Parathyroid adenoma (tissue), 2 donors: ENCODE results near the gene PRDM2.
A peak's percentile ranks its signal among the peaks of the same experiment; 100 is the strongest.

Experiments used
- H2AFZ ChIP-seq: fragments of 300-600 bp; sonication (generic); one replicate; pipeline ENCODE4 v1.7.0; 2017; ENCODE audit warnings: antibody characterized with exemption, mild to moderate bottlenecking
- H3K27ac ChIP-seq: fragments of 300-600 bp; sonication (generic); one replicate; pipeline ENCODE4 v1.7.0; 2017
- H3K27me3 ChIP-seq: fragments of 300-600 bp; sonication (generic); one replicate; pipeline ENCODE4 v1.7.0; 2017; ENCODE audit warnings: low read length; ENCODE audit not compliant: control insufficient read depth, insufficient read depth
- H3K36me3 ChIP-seq: fragments of 300-600 bp; sonication (generic); one replicate; pipeline ENCODE4 v1.7.0; 2017; ENCODE audit warnings: low read length; ENCODE audit not compliant: control insufficient read depth, insufficient read depth
- H3K4me1 ChIP-seq: fragments of 300-600 bp; sonication (generic); one replicate; pipeline ENCODE4 v1.7.0; 2017; ENCODE audit warnings: control low read depth
- H3K4me2 ChIP-seq: fragments of 300-600 bp; sonication (generic); one replicate; pipeline ENCODE4 v1.7.0; 2017; ENCODE audit warnings: low read length
- H3K4me3 ChIP-seq: fragments of 300-600 bp; sonication (generic); one replicate; pipeline ENCODE4 v1.7.0; 2017; ENCODE audit warnings: low read depth, low read length
- H3K79me2 ChIP-seq: fragments of 300-600 bp; sonication (generic); one replicate; pipeline ENCODE4 v1.7.0; 2017; ENCODE audit warnings: control low read depth
- H3K9ac ChIP-seq: fragments of 300-600 bp; sonication (generic); one replicate; pipeline ENCODE4 v1.7.0; 2017; ENCODE audit warnings: mild to moderate bottlenecking
- H3K9me3 ChIP-seq: fragments of 300-600 bp; sonication (generic); one replicate; pipeline ENCODE4 v1.7.0; 2017; ENCODE audit warnings: low read length; ENCODE audit not compliant: control insufficient read depth
- TF ChIP-seq, protein P1 (sequence below): fragments of 300-600 bp; sonication (generic); IDR thresholded peaks from one replicate; pipeline ENCODE4 v1.7.0; 2017; ENCODE audit warnings: antibody characterized with exemption, mild to moderate bottlenecking
- donor health status: primary hyperparathyroidism.

Gene PRDM2

GRCh38 chr1:13699936-13700520, at the start of gene PRDM2:
Gene PRDM2 (plus strand): TSS chr1:13700188. CDS start chr1:13715606, 15,418 bp downstream.
- Histone ChIP-seq H3K27me3 (no peaks in the 10 kb centered on the region), H3K9ac (no peak within 1 kb of the TSS), H3K4me2 (peak within 1 kb of the TSS; percentile 71), H3K36me3 (no peaks in the 10 kb centered on the region), H3K4me3 (peak within 1 kb of the TSS; percentile 59), H3K27ac (peak within 1 kb of the TSS; percentile 65), H3K79me2 (no peaks in the 10 kb centered on the region), H2AFZ (peak within 1 kb of the TSS; percentile 90), H3K9me3 (no peaks in the 10 kb centered on the region), H3K4me1 (no peaks in the 10 kb centered on the region)
- TF ChIP-seq, protein P1, sequence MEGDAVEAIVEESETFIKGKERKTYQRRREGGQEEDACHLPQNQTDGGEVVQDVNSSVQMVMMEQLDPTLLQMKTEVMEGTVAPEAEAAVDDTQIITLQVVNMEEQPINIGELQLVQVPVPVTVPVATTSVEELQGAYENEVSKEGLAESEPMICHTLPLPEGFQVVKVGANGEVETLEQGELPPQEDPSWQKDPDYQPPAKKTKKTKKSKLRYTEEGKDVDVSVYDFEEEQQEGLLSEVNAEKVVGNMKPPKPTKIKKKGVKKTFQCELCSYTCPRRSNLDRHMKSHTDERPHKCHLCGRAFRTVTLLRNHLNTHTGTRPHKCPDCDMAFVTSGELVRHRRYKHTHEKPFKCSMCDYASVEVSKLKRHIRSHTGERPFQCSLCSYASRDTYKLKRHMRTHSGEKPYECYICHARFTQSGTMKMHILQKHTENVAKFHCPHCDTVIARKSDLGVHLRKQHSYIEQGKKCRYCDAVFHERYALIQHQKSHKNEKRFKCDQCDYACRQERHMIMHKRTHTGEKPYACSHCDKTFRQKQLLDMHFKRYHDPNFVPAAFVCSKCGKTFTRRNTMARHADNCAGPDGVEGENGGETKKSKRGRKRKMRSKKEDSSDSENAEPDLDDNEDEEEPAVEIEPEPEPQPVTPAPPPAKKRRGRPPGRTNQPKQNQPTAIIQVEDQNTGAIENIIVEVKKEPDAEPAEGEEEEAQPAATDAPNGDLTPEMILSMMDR: no peak

GRCh38 chr1:13651279-13651678, 48.7 kb upstream of the PRDM2 start:
- no peaks in the 10 kb centered on the region for H3K9me3 ChIP-seq
- H3K27ac ChIP-seq: no peak overlapping the region
- no peaks in the 10 kb centered on the region for H3K27me3 ChIP-seq
- no peak overlapping the region for H3K4me2 ChIP-seq
- no peaks in the 10 kb centered on the region for H3K36me3 ChIP-seq
- no peaks in the 10 kb centered on the region for H3K79me2 ChIP-seq
- H3K4me3 ChIP-seq: no peak overlapping the region
- H3K4me1 ChIP-seq: no peaks in the 10 kb centered on the region
- H2AFZ ChIP-seq: no peak overlapping the region
- TF ChIP-seq, protein P1: no peak
- H3K9ac ChIP-seq: no peak overlapping the region

DNA sequence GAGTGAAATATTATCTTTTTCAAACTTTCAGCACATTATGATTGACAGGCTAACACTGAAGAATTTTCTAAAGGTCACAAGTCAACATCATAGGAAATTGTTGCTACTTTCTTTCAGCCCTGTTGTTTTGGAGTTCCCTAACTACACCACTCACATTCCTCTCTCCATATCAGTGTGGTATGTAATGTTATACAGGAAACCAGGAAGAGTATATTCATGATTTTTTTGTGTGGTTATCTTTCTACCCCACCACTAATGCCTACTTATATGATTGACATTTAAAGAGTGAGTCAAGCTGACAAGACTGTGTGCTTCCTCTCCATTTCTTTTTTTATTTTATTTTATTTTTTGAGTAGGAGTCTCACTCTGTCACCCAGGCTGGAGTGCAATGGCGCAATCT, 47.8 kb upstream of the PRDM2 start:
- TF ChIP-seq, protein P1: no peak
- Histone ChIP-seq H3K27me3 (no peaks in the 10 kb centered on the region), H3K9me3 (no peaks in the 10 kb centered on the region), H3K4me3 (no peak overlapping the region), H3K36me3 (no peaks in the 10 kb centered on the region), H3K27ac (no peak overlapping the region), H2AFZ (no peak overlapping the region), H3K4me2 (no peak overlapping the region), H3K79me2 (no peaks in the 10 kb centered on the region), H3K9ac (no peak overlapping the region), H3K4me1 (no peaks in the 10 kb centered on the region)

DNA sequence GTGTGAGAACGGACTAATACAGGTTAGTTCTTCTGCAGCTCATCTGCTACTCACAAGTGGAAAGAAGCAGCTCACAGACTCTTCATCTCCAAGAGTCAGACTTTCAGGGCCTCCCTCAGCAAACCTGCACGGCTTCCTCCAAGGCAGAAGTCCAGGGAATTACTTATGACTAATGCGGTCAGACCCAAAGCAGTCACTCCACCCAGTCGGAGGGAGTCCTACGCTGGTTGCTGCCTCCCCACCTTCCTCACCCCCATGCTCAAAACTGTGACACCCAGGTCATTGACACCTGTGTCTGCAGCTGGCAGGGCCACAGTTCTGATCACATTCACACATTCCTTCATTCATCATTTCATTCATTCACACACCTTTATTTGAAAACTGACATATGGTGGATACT, 38.4 kb upstream of the PRDM2 start:
- Histone ChIP-seq H3K4me1 (peaks cover 2% of the 10 kb centered on the region), H3K27me3 (no peaks in the 10 kb centered on the region), H3K4me3 (no peak overlapping the region), H3K4me2 (no peak overlapping the region), H3K27ac (no peak overlapping the region), H3K79me2 (no peaks in the 10 kb centered on the region), H3K9me3 (no peaks in the 10 kb centered on the region), H3K36me3 (no peaks in the 10 kb centered on the region), H3K9ac (no peak overlapping the region), H2AFZ (no peak overlapping the region)
- TF ChIP-seq, protein P1: no peak

GRCh38 chr1:13662493-13662892, 37.5 kb upstream of the PRDM2 start:
- TF ChIP-seq, protein P1: no peak
- Histone ChIP-seq H3K79me2 (no peaks in the 10 kb centered on the region), H3K9me3 (no peaks in the 10 kb centered on the region), H2AFZ (no peak overlapping the region), H3K4me2 (no peak overlapping the region), H3K36me3 (no peaks in the 10 kb centered on the region), H3K9ac (no peak overlapping the region), H3K27ac (no peak overlapping the region), H3K4me3 (no peak overlapping the region), H3K4me1 (peaks cover 2% of the 10 kb centered on the region), H3K27me3 (no peaks in the 10 kb centered on the region)
